Stimulated activated effector memory CD8-positive, alpha-beta T cell treated with anti-CD3 and anti-CD28 coated beads, Interleukin-12 subunit alpha, Interleukin-12 subunit beta, amount 100 ng/mL, for 72 hours (primary cell): Measurements from ENCODE around the gene ADGRV1.

Experiments used
- ATAC-seq: fragments of 150-1000 bp; cut with Tn5 transposase; 2 replicates; pipeline ENCODE4 v1.10.0; 2021
- DNase-seq, 2 donors: peaks; one replicate each; pipeline ENCODE4 v3.0.0; 2021 to 2022; ENCODE audit warnings: low spot score in 2 of 2
- H3K27ac Mint-ChIP-seq: one replicate; pipeline ENCODE4 v1.8.0; 2022; ENCODE audit warnings: mild to moderate bottlenecking, mixed read lengths
- H3K36me3 Mint-ChIP-seq: one replicate; pipeline ENCODE4 v1.8.0; 2022; ENCODE audit warnings: mild to moderate bottlenecking, mixed read lengths
- H3K4me1 Mint-ChIP-seq: one replicate; pipeline ENCODE4 v1.8.0; 2022; ENCODE audit warnings: mixed read lengths
- H3K4me3 Mint-ChIP-seq: one replicate; pipeline ENCODE4 v1.8.0; 2022; ENCODE audit warnings: mild to moderate bottlenecking, mixed read lengths
- H3K9me3 Mint-ChIP-seq: one replicate; pipeline ENCODE4 v1.8.0; 2022; ENCODE audit warnings: mixed read lengths

The ADGRV1 gene

GRCh38 chr5:90545511-90545910, 13.1 kb upstream of the ADGRV1 start:
- DNase-seq (no peak), ATAC-seq (no peak)
- Mint-ChIP-seq H3K4me1 (no peaks in the 10 kb centered on the region), H3K36me3 (no peaks in the 10 kb centered on the region), H3K27ac (no peak overlapping the region), H3K9me3 (no peaks in the 10 kb centered on the region), H3K4me3 (no peak overlapping the region)

GRCh38 chr5:90546216-90546837, 12.3 kb upstream of the ADGRV1 start:
- no peak overlapping the region for H3K27ac Mint-ChIP-seq
- no peaks in the 10 kb centered on the region for H3K36me3 Mint-ChIP-seq
- no peaks in the 10 kb centered on the region for H3K9me3 Mint-ChIP-seq
- ATAC-seq (no peak), DNase-seq (no peak)
- H3K4me3 Mint-ChIP-seq = no peak overlapping the region
- H3K4me1 Mint-ChIP-seq = no peaks in the 10 kb centered on the region

GRCh38 chr5:90547072-90547536, 11.5 kb upstream of the ADGRV1 start:
- no peak overlapping the region for H3K4me3 Mint-ChIP-seq
- H3K9me3 Mint-ChIP-seq = no peaks in the 10 kb centered on the region
- H3K27ac Mint-ChIP-seq = no peak overlapping the region
- ATAC-seq (no peak), DNase-seq (no peak)
- H3K4me1 Mint-ChIP-seq = no peaks in the 10 kb centered on the region
- H3K36me3 Mint-ChIP-seq = no peaks in the 10 kb centered on the region

GRCh38 chr5:90548069-90548593, 10.5 kb upstream of the ADGRV1 start:
- DNase-seq = no peak
- H3K4me1 Mint-ChIP-seq = no peaks in the 10 kb centered on the region
- no peak overlapping the region for H3K4me3 Mint-ChIP-seq
- no peak overlapping the region for H3K27ac Mint-ChIP-seq
- no peak for ATAC-seq
- no peaks in the 10 kb centered on the region for H3K9me3 Mint-ChIP-seq
- H3K36me3 Mint-ChIP-seq = no peaks in the 10 kb centered on the region

- Mint-ChIP-seq H3K27ac (no peak overlapping the region), H3K4me3 (no peak overlapping the region)
- DNase-seq = no peak
Measured at GRCh38 chr5:90549223-90549622, 9.4 kb upstream of the ADGRV1 start.

GRCh38 chr5:90549729-90550275, 8.8 kb upstream of the ADGRV1 start:
- no peaks in the 10 kb centered on the region for H3K36me3 Mint-ChIP-seq
- no peak overlapping the region for H3K4me3 Mint-ChIP-seq
- H3K9me3 Mint-ChIP-seq = no peaks in the 10 kb centered on the region
- ATAC-seq (no peak), DNase-seq (no peak)
- H3K4me1 Mint-ChIP-seq = no peaks in the 10 kb centered on the region
- no peak overlapping the region for H3K27ac Mint-ChIP-seq

More at GRCh38 chr5:90549223-90549622, 9.4 kb upstream of the ADGRV1 start:
- Mint-ChIP-seq H3K4me1 (no peaks in the 10 kb centered on the region), H3K36me3 (no peaks in the 10 kb centered on the region), H3K9me3 (no peaks in the 10 kb centered on the region)
- ATAC-seq = no peak

GRCh38 chr5:90550963-90551362, 7.6 kb upstream of the ADGRV1 start:
- DNase-seq (no peak), ATAC-seq (no peak)
- H3K27ac Mint-ChIP-seq = no peak overlapping the region
- H3K4me3 Mint-ChIP-seq = no peak overlapping the region
- no peaks in the 10 kb centered on the region for H3K36me3 Mint-ChIP-seq
- H3K4me1 Mint-ChIP-seq = no peaks in the 10 kb centered on the region
- H3K9me3 Mint-ChIP-seq = no peaks in the 10 kb centered on the region

GRCh38 chr5:90551376-90551775, 7.2 kb upstream of the ADGRV1 start:
- H3K9me3 Mint-ChIP-seq = no peaks in the 10 kb centered on the region
- DNase-seq = no peak
- no peaks in the 10 kb centered on the region for H3K4me1 Mint-ChIP-seq
- no peak overlapping the region for H3K4me3 Mint-ChIP-seq
- no peaks in the 10 kb centered on the region for H3K36me3 Mint-ChIP-seq
- H3K27ac Mint-ChIP-seq = no peak overlapping the region
- ATAC-seq = no peak

GRCh38 chr5:90553711-90554110, 4.9 kb upstream of the ADGRV1 start:
- no peak for ATAC-seq

GRCh38 chr5:90554358-90555006, 4.1 kb upstream of the ADGRV1 start:
- no peak overlapping the region for H3K27ac Mint-ChIP-seq
- H3K36me3 Mint-ChIP-seq = no peaks in the 10 kb centered on the region
- H3K4me3 Mint-ChIP-seq = no peak overlapping the region
- H3K4me1 Mint-ChIP-seq = peaks cover 15% of the 10 kb centered on the region
- ATAC-seq (no peak), DNase-seq (no peak)
- H3K9me3 Mint-ChIP-seq = no peaks in the 10 kb centered on the region

More at GRCh38 chr5:90553711-90554110, 4.9 kb upstream of the ADGRV1 start:
- Mint-ChIP-seq H3K27ac (no peak overlapping the region), H3K9me3 (no peaks in the 10 kb centered on the region), H3K36me3 (no peaks in the 10 kb centered on the region), H3K4me3 (no peak overlapping the region), H3K4me1 (peaks cover 10% of the 10 kb centered on the region)
- no peak for DNase-seq

- Mint-ChIP-seq H3K27ac (no peak overlapping the region), H3K4me1 (peaks cover 15% of the 10 kb centered on the region), H3K36me3 (no peaks in the 10 kb centered on the region), H3K4me3 (no peak overlapping the region), H3K9me3 (no peaks in the 10 kb centered on the region)
- no peak for DNase-seq
- ATAC-seq = no peak
Measured at GRCh38 chr5:90555666-90556065, 2.9 kb upstream of the ADGRV1 start.

- ATAC-seq = no peak
- no peak for DNase-seq
- no peak overlapping the region for H3K4me3 Mint-ChIP-seq
Measured at GRCh38 chr5:90557391-90557790, 1.2 kb upstream of the ADGRV1 start.

GRCh38 chr5:90557871-90558270, 726 bp upstream of the ADGRV1 start:
- Mint-ChIP-seq H3K4me3 (peak overlapping the region; percentile 59), H3K4me1 (peaks cover 15% of the 10 kb centered on the region), H3K9me3 (no peaks in the 10 kb centered on the region), H3K36me3 (no peaks in the 10 kb centered on the region), H3K27ac (no peak overlapping the region)
- ATAC-seq (no peak), DNase-seq (no peak)

More at GRCh38 chr5:90557391-90557790, 1.2 kb upstream of the ADGRV1 start:
- no peaks in the 10 kb centered on the region for H3K9me3 Mint-ChIP-seq
- H3K27ac Mint-ChIP-seq = no peak overlapping the region
- peaks cover 15% of the 10 kb centered on the region for H3K4me1 Mint-ChIP-seq
- H3K36me3 Mint-ChIP-seq = no peaks in the 10 kb centered on the region

- ATAC-seq = no peak
- H3K27ac Mint-ChIP-seq = no peak overlapping the region
- H3K36me3 Mint-ChIP-seq = no peaks in the 10 kb centered on the region
- no peak for DNase-seq
- peaks cover 15% of the 10 kb centered on the region for H3K4me1 Mint-ChIP-seq
- H3K9me3 Mint-ChIP-seq = no peaks in the 10 kb centered on the region
- H3K4me3 Mint-ChIP-seq = no peak overlapping the region
Measured at GRCh38 chr5:90560771-90561170, 2.2 kb downstream of the ADGRV1 start.

- H3K4me3 Mint-ChIP-seq = no peak overlapping the region
- peaks cover 15% of the 10 kb centered on the region for H3K4me1 Mint-ChIP-seq
Measured at GRCh38 chr5:90561766-90562165, 3.2 kb downstream of the ADGRV1 start.

GRCh38 chr5:90562341-90562740, 3.7 kb downstream of the ADGRV1 start:
- H3K4me1 Mint-ChIP-seq = peaks cover 15% of the 10 kb centered on the region
- no peaks in the 10 kb centered on the region for H3K9me3 Mint-ChIP-seq
- DNase-seq = no peak
- no peak for ATAC-seq
- H3K36me3 Mint-ChIP-seq = no peaks in the 10 kb centered on the region
- H3K4me3 Mint-ChIP-seq = no peak overlapping the region
- H3K27ac Mint-ChIP-seq = no peak overlapping the region

More at GRCh38 chr5:90561766-90562165, 3.2 kb downstream of the ADGRV1 start:
- ATAC-seq (no peak), DNase-seq (no peak)
- H3K36me3 Mint-ChIP-seq = no peaks in the 10 kb centered on the region
- no peak overlapping the region for H3K27ac Mint-ChIP-seq
- H3K9me3 Mint-ChIP-seq = no peaks in the 10 kb centered on the region
